HepG2 (cell line): ENCODE measurements around the gene NUP107. TPM values are rescaled to one million over a fixed set of nuclear protein-coding genes. Genes with fewer than 3 reads are reported as not detected.
A peak's percentile ranks its signal among the peaks of the same experiment; 100 is the strongest.

Experiments
- ATAC-seq: fragments of 200-7000 bp; cut with Tn5 transposase; 3 replicates; pipeline ENCODE4 v1.9.1; 2020; ENCODE audit warnings: mild to moderate bottlenecking, moderate library complexity
- BruUV-seq: library from RNA; stranded (reverse); fragments of 400-500 nt; replicated peaks from 2 replicates; lab custom pipeline; 2021; lab: Mats Ljungman, UMichigan
- CTCF ChIA-PET: fragments of 300-600 bp; formaldehyde crosslinking; extraction: SDS; loops from one replicate; lab custom pipeline; 2021; ENCODE audit warnings: low total read pairs, inconsistent platforms, low intra/inter-chr PET ratio; lab: Yijun Ruan, JAX
- POLR2A ChIA-PET: fragments of 350-600 bp; sonication (Branson Sonifier 250); formaldehyde crosslinking; loops from one replicate; lab custom pipeline; 2020; ENCODE audit warnings: antibody characterized with exemption, inconsistent platforms; lab: Yijun Ruan, JAX
- DNase-seq: peaks from one replicate; pipeline ENCODE4 v3.0.0-alpha.2; 2015; ENCODE audit warnings: low spot score
- FAIRE-seq: peaks from 3 replicates; lab custom pipeline; 2011; peaks lifted over from hg19 to GRCh38; lab: Jason Lieb, UNC
- H2AFZ ChIP-seq: one replicate; pipeline ENCODE4 v1.6.1; 2011; ENCODE audit warnings: low read length, inconsistent platforms
- H3K27ac ChIP-seq: fragments of 300-600 bp; 3 replicates; pipeline ENCODE4 v1.8.0; 2011; ENCODE audit warnings: mixed run types, mild to moderate bottlenecking, mixed read lengths, low read length, inconsistent platforms; ENCODE audit not compliant: insufficient read depth; ENCODE audit errors: extremely low read length
- H3K27me3 ChIP-seq, 2 experiments: fragments of 200-600 bp in 1 of 2; 2 replicates in 1 of 2; 3 replicates in 1 of 2; pipeline versions ENCODE4 v1.6.0 to v1.8.0; 2011; ENCODE audit warnings: low read length in 2 of 2, mild to moderate bottlenecking in 2 of 2, moderate library complexity in 2 of 2, inconsistent platforms in 1 of 2; ENCODE audit not compliant: insufficient read depth in 2 of 2, control insufficient read depth in 1 of 2
- H3K36me3 ChIP-seq, 2 experiments: fragments of 200-600 bp in 1 of 2; replicated peaks in 1 of 2; 2 replicates in 1 of 2; 3 replicates in 1 of 2; pipeline versions ENCODE4 v1.5.1 to v1.8.0; 2011; ENCODE audit warnings: low read length in 2 of 2, inconsistent platforms in 1 of 2; ENCODE audit not compliant: insufficient read depth in 2 of 2, control insufficient read depth in 1 of 2
- H3K4me1 ChIP-seq: 2 replicates; pipeline ENCODE4 v1.5.1; 2012; ENCODE audit warnings: low read length, inconsistent platforms; ENCODE audit not compliant: insufficient read depth
- H3K4me2 ChIP-seq: 2 replicates; pipeline ENCODE4 v1.6.0; 2011; ENCODE audit warnings: low read depth, low read length, inconsistent platforms
- H3K4me3 ChIP-seq, 3 experiments: fragments of 200-600 bp in 1 of 3; sonication (generic), shearing (Covaris generic) in 1 of 3; replicated peaks in 1 of 3; 2 replicates each; pipeline ENCODE4 v1.5.1; 2011 to 2016; ENCODE audit warnings: low read length in 3 of 3, inconsistent platforms in 2 of 3, low read depth in 2 of 3, mild to moderate bottlenecking in 2 of 3, control low read depth in 1 of 3, mixed read lengths in 1 of 3; ENCODE audit not compliant: insufficient read depth in 1 of 3
- H3K79me2 ChIP-seq: one replicate; pipeline ENCODE4 v1.6.1; 2011; ENCODE audit warnings: low read length, inconsistent platforms; ENCODE audit not compliant: insufficient read depth
- H3K9ac ChIP-seq: 2 replicates; pipeline ENCODE4 v1.6.0; 2011; ENCODE audit warnings: mild to moderate bottlenecking, low read depth, low read length, inconsistent platforms; ENCODE audit not compliant: insufficient read depth
- H3K9me3 ChIP-seq: 2 replicates; pipeline ENCODE4 v1.5.1; 2012; ENCODE audit warnings: mild to moderate bottlenecking, low read length
- H4K20me1 ChIP-seq: 2 replicates; pipeline ENCODE4 v1.6.0; 2011; ENCODE audit warnings: inconsistent platforms, mild to moderate bottlenecking, low read length, moderate library complexity; ENCODE audit not compliant: insufficient read depth
- DNMT1 ChIP-seq: sonication (generic); formaldehyde crosslinking; IDR thresholded peaks from 2 replicates; pipeline ENCODE4 v1.5.1; 2020; ENCODE audit warnings: mild to moderate bottlenecking, missing genetic modification reagents
- ESRRA ChIP-seq: sonication (generic); formaldehyde crosslinking; IDR thresholded peaks from 2 replicates; pipeline ENCODE4 v1.5.1; 2020; ENCODE audit warnings: mild to moderate bottlenecking, low read depth, missing genetic modification reagents
- KLF9 ChIP-seq: IDR thresholded peaks from 2 replicates; pipeline ENCODE4 v1.6.1; 2016; ENCODE audit warnings: low read depth
- POLR2A ChIP-seq, 2 experiments: IDR thresholded peaks; 2 replicates each; pipeline ENCODE4 v1.6.1; 2011; ENCODE audit warnings: low read depth in 2 of 2, low read length in 2 of 2, mild to moderate bottlenecking in 1 of 2, moderate library complexity in 1 of 2; ENCODE audit not compliant: insufficient read depth in 1 of 2
- SMARCC2 ChIP-seq: fragments of 450-650 bp; IDR thresholded peaks from 2 replicates; pipeline ENCODE4 v1.6.1; 2017; ENCODE audit warnings: antibody characterized with exemption, mild to moderate bottlenecking
- TCF7 ChIP-seq: sonication (generic); IDR thresholded peaks from 2 replicates; pipeline ENCODE4 v1.6.1; 2016; ENCODE audit warnings: antibody characterized with exemption, low read depth
- TSC22D2 ChIP-seq: sonication (generic); formaldehyde crosslinking; IDR thresholded peaks from 2 replicates; pipeline ENCODE4 v1.5.1; 2020; ENCODE audit warnings: missing genetic modification reagents, mild to moderate bottlenecking, borderline replicate concordance
- ZFP82 ChIP-seq: sonication (generic); formaldehyde crosslinking; IDR thresholded peaks from 2 replicates; pipeline ENCODE4 v1.5.1; 2020; ENCODE audit warnings: mild to moderate bottlenecking, missing genetic modification reagents, borderline replicate concordance
- ZMYM2 ChIP-seq: sonication (generic); formaldehyde crosslinking; IDR thresholded peaks from 2 replicates; pipeline ENCODE4 v1.8.0; 2022; ENCODE audit warnings: mild to moderate bottlenecking, missing genetic modification reagents
- ZNF101 ChIP-seq: sonication (generic); formaldehyde crosslinking; IDR thresholded peaks from 2 replicates; pipeline ENCODE4 v1.4.0; 2020; ENCODE audit warnings: mild to moderate bottlenecking, low read depth, missing genetic modification reagents, borderline replicate concordance
- ZNF292 ChIP-seq: sonication (generic); formaldehyde crosslinking; IDR thresholded peaks from 2 replicates; pipeline ENCODE4 v1.8.1; 2022; ENCODE audit warnings: mild to moderate bottlenecking, low read depth, missing genetic modification reagents, borderline replicate concordance
- ZNF3 ChIP-seq: IDR thresholded peaks from 2 replicates; pipeline ENCODE4 v1.7.0; 2017; ENCODE audit warnings: inconsistent platforms
- ZNF674 ChIP-seq: sonication (generic); formaldehyde crosslinking; IDR thresholded peaks from 2 replicates; pipeline ENCODE4 v1.5.0; 2020; ENCODE audit warnings: low read depth, mild to moderate bottlenecking, missing genetic modification reagents
- ZNF850 ChIP-seq: sonication (generic); formaldehyde crosslinking; conservative IDR thresholded peaks from 2 replicates; pipeline ENCODE4 v1.9.0; 2021; ENCODE audit warnings: mild to moderate bottlenecking, missing genetic modification reagents
- ZSCAN29 ChIP-seq: sonication (generic); formaldehyde crosslinking; conservative IDR thresholded peaks from 2 replicates; pipeline ENCODE4 v1.4.0; 2020; ENCODE audit warnings: mild to moderate bottlenecking, missing genetic modification reagents
- WGBS: methylation state at CpG from one replicate; pipeline ENCODE4 v1.1.6; 2017; ENCODE audit warnings: low lambda C conversion rate; 5-methylcytosine and 5-hydroxymethylcytosine counted together
- in situ Hi-C: cut with HindIII; loops from 2 replicates; pipeline ENCODE4 v1.10.0; 2017; ENCODE audit warnings: low pct_unique_long_range_greater_than_20kb; ENCODE audit not compliant: extremely low pct_ligation_motif_present
- intact Hi-C: fragments of 100-400 bp; cut with micrococcal nuclease; formaldehyde crosslinking; loops from one replicate; pipeline ENCODE4 v1.10.0; 2022; ENCODE audit not compliant: unreplicated experiment
- polyA plus RNA-seq, 8 experiments: library from polyadenylated mRNA; depleted of rRNA in 3 of 8; stranded (reverse) in 7 of 8; unstranded in 1 of 8; fragments of >200 nt; fragmentation: Illumina TruSeq in 4 of 8; extraction: Trizol in 4 of 8; gene quantifications; 2 replicates each; pipeline versions ENCODE4 v1.2.1 to v1.2.3, GENCODE V29; 2011 to 2016; ENCODE audit warnings: low read depth in 4 of 8, missing spikeins in 1 of 8, mixed read lengths in 1 of 8; ENCODE audit not compliant: insufficient read depth in 1 of 8
- total RNA-seq, 5 experiments: library from RNA; depleted of rRNA; stranded (reverse); fragments of >200 nt; fragmentation: Illumina TruSeq; extraction: Trizol; gene quantifications; 2 replicates each; pipeline ENCODE4 v1.2.3, GENCODE V29; 2016; ENCODE audit warnings: low read depth in 1 of 5
- TF ChIP-seq, protein P1 (sequence below): IDR thresholded peaks from 2 replicates; pipeline ENCODE4 v1.4.0; 2020; ENCODE audit warnings: mild to moderate bottlenecking, missing genetic modification reagents

The NUP107 gene
- total and polyA plus RNA-seq, 2 of the 13 experiments (the other 11 are each of a cell fraction or from before 2014, with no cell fraction given): 54.7 to 100 TPM

DNA sequence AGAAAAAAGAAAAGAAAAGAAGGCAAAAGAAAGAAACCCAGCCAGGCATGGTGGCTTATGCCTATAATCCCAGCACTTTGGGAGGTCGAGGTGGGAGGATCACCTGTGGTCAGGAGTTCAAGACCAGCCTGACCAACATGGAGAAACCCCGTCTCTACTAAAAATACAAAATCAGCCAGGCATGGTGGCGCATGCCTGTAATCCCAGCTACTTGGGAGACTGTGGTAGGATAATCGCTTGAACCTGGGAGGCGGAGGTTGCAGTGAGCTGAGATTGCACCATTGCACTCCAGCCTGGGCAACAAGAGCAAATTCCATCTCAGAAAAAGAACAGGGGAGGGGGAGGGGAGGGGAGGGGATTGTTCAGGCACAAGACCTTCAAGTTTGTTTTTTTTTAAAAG, 9.9 kb upstream of the NUP107 start (continued):
- TF ChIP-seq, protein P1, sequence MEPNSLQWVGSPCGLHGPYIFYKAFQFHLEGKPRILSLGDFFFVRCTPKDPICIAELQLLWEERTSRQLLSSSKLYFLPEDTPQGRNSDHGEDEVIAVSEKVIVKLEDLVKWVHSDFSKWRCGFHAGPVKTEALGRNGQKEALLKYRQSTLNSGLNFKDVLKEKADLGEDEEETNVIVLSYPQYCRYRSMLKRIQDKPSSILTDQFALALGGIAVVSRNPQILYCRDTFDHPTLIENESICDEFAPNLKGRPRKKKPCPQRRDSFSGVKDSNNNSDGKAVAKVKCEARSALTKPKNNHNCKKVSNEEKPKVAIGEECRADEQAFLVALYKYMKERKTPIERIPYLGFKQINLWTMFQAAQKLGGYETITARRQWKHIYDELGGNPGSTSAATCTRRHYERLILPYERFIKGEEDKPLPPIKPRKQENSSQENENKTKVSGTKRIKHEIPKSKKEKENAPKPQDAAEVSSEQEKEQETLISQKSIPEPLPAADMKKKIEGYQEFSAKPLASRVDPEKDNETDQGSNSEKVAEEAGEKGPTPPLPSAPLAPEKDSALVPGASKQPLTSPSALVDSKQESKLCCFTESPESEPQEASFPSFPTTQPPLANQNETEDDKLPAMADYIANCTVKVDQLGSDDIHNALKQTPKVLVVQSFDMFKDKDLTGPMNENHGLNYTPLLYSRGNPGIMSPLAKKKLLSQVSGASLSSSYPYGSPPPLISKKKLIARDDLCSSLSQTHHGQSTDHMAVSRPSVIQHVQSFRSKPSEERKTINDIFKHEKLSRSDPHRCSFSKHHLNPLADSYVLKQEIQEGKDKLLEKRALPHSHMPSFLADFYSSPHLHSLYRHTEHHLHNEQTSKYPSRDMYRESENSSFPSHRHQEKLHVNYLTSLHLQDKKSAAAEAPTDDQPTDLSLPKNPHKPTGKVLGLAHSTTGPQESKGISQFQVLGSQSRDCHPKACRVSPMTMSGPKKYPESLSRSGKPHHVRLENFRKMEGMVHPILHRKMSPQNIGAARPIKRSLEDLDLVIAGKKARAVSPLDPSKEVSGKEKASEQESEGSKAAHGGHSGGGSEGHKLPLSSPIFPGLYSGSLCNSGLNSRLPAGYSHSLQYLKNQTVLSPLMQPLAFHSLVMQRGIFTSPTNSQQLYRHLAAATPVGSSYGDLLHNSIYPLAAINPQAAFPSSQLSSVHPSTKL (CRISPR knock-in tag): 0 out of 2 replicates have a peak, but pooled peaks have one; percentile 37
- TF ChIP-seq ZMYM2: 0 out of 2 replicates have a peak, but pooled peaks have one; percentile 20
- TF ChIP-seq, all 625 proteins: peak for 15; not testable (repeated sequence) for 610

DNA sequence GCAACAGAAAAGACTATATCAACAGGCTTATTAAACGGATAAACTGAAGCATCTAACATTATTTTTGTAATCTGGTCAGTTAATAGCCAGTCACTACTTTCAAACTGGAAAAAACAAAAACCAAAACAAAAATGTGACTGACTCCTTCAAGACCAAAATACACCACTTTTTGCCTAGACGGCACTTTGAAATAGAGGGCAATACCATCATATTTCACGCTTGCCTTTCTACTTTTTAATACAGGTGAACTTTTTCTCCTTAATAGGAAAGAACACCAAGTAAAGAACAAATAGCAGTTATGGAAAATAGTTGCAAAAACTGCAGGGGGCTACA, 550 bp upstream of the NUP107 start:
- in situ Hi-C loops: loop anchor here (10.0 kb wide), 1 partner anchor 341 kb away; no protein-coding TSS in a partner anchor
- Histone ChIP-seq H2AFZ (peak overlapping the region; percentile 11), H3K4me3 (peak overlapping the region; percentile 54 to 93 (median 92)), H3K4me2 (peak overlapping the region; percentile 69), H3K27ac (peak overlapping the region; percentile 80), H3K27me3 (no peaks in the 10 kb centered on the region; a peak in 2 of 5 replicates), H3K4me1 (peaks cover 27% of the 10 kb centered on the region), H3K36me3 (peaks cover 4 to 10% of the 10 kb centered on the region in 2 experiments; a peak in 3 of 5 replicates), H4K20me1 (no peaks in the 10 kb centered on the region), H3K9ac (peak overlapping the region; percentile 88), H3K79me2 (peaks cover 32% of the 10 kb centered on the region), H3K9me3 (no peaks in the 10 kb centered on the region)
- TF ChIP-seq ZSCAN29 (peak; percentile 10; the same call in 1 of the 2 replicates), ZNF3 (CRISPR knock-in tag) (no peak), POLR2A (IDR thresholded peaks at IDR 0.05; ENCODE audit: insufficient read depth in 1 of 2, low read depth in 2 of 2, low read length in 2 of 2) (no peak), ZNF850 (CRISPR knock-in tag) (no peak), ESRRA (no peak), ZNF292 (CRISPR knock-in tag) (no peak), ZFP82 (no peak), ZNF674 (CRISPR knock-in tag) (no peak), TCF7 (0 out of 2 replicates have a peak, but pooled peaks have one; percentile 13), KLF9 (no peak), ZNF101 (CRISPR knock-in tag) (no peak), SMARCC2 (no peak), TSC22D2 (no peak), DNMT1 (CRISPR knock-in tag) (no peak)
- FAIRE-seq (no peak), ATAC-seq (no peak), DNase-seq (no peak)
- TSS peak; percentile 95 for BruUV-seq
- POLR2A ChIA-PET: interaction anchor here (0.6 to 0.8 kb wide), 2 partner anchors 10 to 119 kb away, joined by 3 to 4 read pairs; no protein-coding TSS in a partner anchor
- intact Hi-C loops: loop anchor here (1.0 to 2.0 kb wide), 2 partner anchors 75 to 101 kb away; partner anchors contain the start of gene RAP1B
- WGBS: 34% methylated on average over 3 of the region's 3 CpGs
- CTCF ChIA-PET: no interaction called here
